HEK293 (cell line): ENCODE measurements around the gene COL5A1.

Source experiments
- CTCF ChIA-PET: fragments of 350-600 bp; formaldehyde crosslinking; extraction: SDS; loops from one replicate; lab custom pipeline; 2021; ENCODE audit warnings: antibody characterized with exemption; lab: Yijun Ruan, JAX
- POLR2A ChIA-PET: fragments of 300-600 bp; formaldehyde crosslinking; extraction: SDS; loops from one replicate; lab custom pipeline; 2020; ENCODE audit warnings: antibody characterized with exemption, inconsistent platforms; lab: Yijun Ruan, JAX
- H3K27ac ChIP-seq: fragments of 200-500 bp; sonication (Bioruptor generic); 2 replicates; pipeline ENCODE4 v1.5.1; 2014; ENCODE audit warnings: low read depth, low read length, control low read depth, inconsistent platforms; ENCODE audit errors: extremely low read depth
- H3K36me3 ChIP-seq, 2 experiments: fragments of 200-500 bp in 1 of 2; sonication (Bioruptor generic) in 1 of 2; 1 replicate in 1 of 2; 2 replicates in 1 of 2; pipeline ENCODE4 v1.5.1; 2014 to 2017; ENCODE audit warnings: inconsistent platforms in 2 of 2, low read length in 2 of 2; ENCODE audit not compliant: control insufficient read depth in 2 of 2, insufficient read depth in 1 of 2
- H3K4me1 ChIP-seq: fragments of 200-500 bp; sonication (Bioruptor generic); 2 replicates; pipeline ENCODE4 v1.5.1; 2014; ENCODE audit warnings: mild to moderate bottlenecking, low read length, inconsistent platforms; ENCODE audit not compliant: control insufficient read depth, insufficient read depth
- H3K4me3 ChIP-seq: 2 replicates; pipeline ENCODE4 v1.5.1; 2011; ENCODE audit warnings: low read depth, mild to moderate bottlenecking, control low read depth, low read length, moderate library complexity
- H3K9me3 ChIP-seq: fragments of 200-500 bp; sonication (Bioruptor generic); 2 replicates; pipeline ENCODE4 v1.5.1; 2014; ENCODE audit warnings: low read depth, low read length, inconsistent platforms; ENCODE audit not compliant: control insufficient read depth, insufficient read depth
- ZBTB1 ChIP-seq: fragments of 450-650 bp; formaldehyde crosslinking; IDR thresholded peaks from 2 replicates; pipeline ENCODE4 v1.5.1; 2016; ENCODE audit warnings: missing biosample characterization, missing genetic modification characterization
- ZNF112 ChIP-seq: fragments of 450-650 bp; formaldehyde crosslinking; IDR thresholded peaks from 2 replicates; pipeline ENCODE4 v1.5.0; 2017; ENCODE audit warnings: missing biosample characterization, missing genetic modification characterization
- ZNF132 ChIP-seq: fragments of 450-650 bp; formaldehyde crosslinking; IDR thresholded peaks from 2 replicates; pipeline ENCODE4 v1.5.1; 2017; ENCODE audit warnings: missing biosample characterization, missing genetic modification characterization, borderline replicate concordance
- ZNF624 ChIP-seq: fragments of 450-650 bp; formaldehyde crosslinking; IDR thresholded peaks from 2 replicates; pipeline ENCODE4 v1.5.1; 2017; ENCODE audit warnings: missing biosample characterization, missing genetic modification characterization
- TF ChIP-seq, protein P1 (sequence below): fragments of 450-650 bp; formaldehyde crosslinking; IDR thresholded peaks from 2 replicates; pipeline ENCODE4 v1.5.1; 2016; ENCODE audit warnings: missing biosample characterization, missing genetic modification characterization
- TF ChIP-seq, protein P2 (sequence below): fragments of 450-650 bp; formaldehyde crosslinking; IDR thresholded peaks from 2 replicates; pipeline ENCODE4 v1.5.1; 2016; ENCODE audit warnings: missing biosample characterization, missing genetic modification characterization, borderline replicate concordance
- TF ChIP-seq, protein P3 (sequence below): fragments of 450-650 bp; formaldehyde crosslinking; IDR thresholded peaks from 2 replicates; pipeline ENCODE4 v1.5.1; 2016; ENCODE audit warnings: missing biosample characterization, missing genetic modification characterization
- TF ChIP-seq, protein P4 (sequence below): fragments of 450-650 bp; formaldehyde crosslinking; IDR thresholded peaks from 2 replicates; pipeline ENCODE4 v1.5.1; 2017; ENCODE audit warnings: missing biosample characterization, missing genetic modification characterization

COL5A1 gene

DNA sequence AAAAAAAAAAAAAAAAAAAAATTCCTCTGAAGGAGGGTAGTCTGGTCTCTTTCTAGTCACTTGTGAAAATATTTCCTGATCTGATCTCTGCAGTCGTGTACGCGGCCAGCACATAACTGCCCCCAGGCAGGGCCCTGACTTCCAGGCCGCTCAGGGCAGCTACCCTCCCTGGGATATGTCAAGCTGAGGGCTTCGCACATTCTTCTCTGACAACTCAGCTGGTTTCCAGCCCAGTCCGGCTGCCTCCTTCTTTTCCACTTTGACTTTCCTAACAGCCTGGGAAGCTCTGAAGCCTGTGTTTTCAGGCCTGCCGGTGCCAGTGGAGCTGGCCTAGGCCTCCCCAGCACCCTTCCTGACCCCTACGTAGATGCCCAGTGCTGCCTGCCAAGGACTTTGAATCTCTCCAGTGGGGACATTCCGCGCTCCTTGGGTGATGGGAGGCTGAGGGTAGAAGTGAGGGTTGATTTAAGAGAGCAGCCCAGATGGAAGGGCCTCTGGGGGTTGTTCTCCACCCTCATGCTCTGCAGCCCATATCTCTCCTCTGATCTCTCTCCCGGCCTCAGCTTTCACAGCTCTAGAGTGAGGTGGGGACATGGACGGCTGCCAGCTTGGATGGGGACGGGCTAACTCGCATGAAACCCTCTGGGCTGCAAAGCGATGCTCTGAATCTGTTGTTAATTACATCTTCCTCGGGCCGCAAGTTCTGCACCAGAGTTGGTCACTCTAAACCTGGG is 20.7 kb downstream of the COL5A1 start (continued):
- TF ChIP-seq, protein P1, sequence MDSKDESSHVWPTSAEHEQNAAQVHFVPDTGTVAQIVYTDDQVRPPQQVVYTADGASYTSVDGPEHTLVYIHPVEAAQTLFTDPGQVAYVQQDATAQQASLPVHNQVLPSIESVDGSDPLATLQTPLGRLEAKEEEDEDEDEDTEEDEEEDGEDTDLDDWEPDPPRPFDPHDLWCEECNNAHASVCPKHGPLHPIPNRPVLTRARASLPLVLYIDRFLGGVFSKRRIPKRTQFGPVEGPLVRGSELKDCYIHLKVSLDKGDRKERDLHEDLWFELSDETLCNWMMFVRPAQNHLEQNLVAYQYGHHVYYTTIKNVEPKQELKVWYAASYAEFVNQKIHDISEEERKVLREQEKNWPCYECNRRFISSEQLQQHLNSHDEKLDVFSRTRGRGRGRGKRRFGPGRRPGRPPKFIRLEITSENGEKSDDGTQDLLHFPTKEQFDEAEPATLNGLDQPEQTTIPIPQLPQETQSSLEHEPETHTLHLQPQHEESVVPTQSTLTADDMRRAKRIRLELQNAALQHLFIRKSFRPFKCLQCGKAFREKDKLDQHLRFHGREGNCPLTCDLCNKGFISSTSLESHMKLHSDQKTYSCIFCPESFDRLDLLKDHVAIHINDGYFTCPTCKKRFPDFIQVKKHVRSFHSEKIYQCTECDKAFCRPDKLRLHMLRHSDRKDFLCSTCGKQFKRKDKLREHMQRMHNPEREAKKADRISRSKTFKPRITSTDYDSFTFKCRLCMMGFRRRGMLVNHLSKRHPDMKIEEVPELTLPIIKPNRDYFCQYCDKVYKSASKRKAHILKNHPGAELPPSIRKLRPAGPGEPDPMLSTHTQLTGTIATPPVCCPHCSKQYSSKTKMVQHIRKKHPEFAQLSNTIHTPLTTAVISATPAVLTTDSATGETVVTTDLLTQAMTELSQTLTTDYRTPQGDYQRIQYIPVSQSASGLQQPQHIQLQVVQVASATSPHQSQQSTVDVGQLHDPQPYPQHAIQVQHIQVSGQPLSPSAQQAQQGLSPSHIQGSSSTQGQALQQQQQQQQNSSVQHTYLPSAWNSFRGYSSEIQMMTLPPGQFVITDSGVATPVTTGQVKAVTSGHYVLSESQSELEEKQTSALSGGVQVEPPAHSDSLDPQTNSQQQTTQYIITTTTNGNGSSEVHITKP (tag by site-specific recombination): no peak

DNA sequence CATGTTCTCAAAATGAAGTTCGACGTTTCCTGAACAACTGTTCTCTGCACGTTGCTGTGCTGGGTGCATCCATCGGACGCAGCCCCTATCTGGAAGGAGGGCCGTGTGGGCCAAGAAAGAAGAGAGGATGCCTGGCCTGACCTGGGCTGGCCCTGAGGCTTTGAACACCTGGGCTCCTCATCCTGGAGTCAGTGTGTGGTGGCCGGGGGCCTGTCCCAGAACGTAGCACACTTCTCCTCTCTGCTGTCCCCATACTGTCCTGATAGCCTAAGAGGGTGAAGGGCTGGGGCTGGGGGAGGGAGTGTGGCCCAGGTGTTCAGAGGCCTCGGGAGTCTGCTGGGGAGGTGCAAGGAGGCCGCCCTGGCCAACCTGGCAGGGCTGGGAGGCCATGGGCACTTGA is 21.5 kb downstream of the COL5A1 start:
- Histone ChIP-seq H3K36me3 (no peaks in the 10 kb centered on the region), H3K4me3 (no peak overlapping the region), H3K27ac (no peak overlapping the region)
- TF ChIP-seq ZNF132 (tag by site-specific recombination) (no peak), ZBTB1 (tag by site-specific recombination) (no peak), ZNF624 (no peak), ZNF112 (no peak)
- TF ChIP-seq, protein P2, sequence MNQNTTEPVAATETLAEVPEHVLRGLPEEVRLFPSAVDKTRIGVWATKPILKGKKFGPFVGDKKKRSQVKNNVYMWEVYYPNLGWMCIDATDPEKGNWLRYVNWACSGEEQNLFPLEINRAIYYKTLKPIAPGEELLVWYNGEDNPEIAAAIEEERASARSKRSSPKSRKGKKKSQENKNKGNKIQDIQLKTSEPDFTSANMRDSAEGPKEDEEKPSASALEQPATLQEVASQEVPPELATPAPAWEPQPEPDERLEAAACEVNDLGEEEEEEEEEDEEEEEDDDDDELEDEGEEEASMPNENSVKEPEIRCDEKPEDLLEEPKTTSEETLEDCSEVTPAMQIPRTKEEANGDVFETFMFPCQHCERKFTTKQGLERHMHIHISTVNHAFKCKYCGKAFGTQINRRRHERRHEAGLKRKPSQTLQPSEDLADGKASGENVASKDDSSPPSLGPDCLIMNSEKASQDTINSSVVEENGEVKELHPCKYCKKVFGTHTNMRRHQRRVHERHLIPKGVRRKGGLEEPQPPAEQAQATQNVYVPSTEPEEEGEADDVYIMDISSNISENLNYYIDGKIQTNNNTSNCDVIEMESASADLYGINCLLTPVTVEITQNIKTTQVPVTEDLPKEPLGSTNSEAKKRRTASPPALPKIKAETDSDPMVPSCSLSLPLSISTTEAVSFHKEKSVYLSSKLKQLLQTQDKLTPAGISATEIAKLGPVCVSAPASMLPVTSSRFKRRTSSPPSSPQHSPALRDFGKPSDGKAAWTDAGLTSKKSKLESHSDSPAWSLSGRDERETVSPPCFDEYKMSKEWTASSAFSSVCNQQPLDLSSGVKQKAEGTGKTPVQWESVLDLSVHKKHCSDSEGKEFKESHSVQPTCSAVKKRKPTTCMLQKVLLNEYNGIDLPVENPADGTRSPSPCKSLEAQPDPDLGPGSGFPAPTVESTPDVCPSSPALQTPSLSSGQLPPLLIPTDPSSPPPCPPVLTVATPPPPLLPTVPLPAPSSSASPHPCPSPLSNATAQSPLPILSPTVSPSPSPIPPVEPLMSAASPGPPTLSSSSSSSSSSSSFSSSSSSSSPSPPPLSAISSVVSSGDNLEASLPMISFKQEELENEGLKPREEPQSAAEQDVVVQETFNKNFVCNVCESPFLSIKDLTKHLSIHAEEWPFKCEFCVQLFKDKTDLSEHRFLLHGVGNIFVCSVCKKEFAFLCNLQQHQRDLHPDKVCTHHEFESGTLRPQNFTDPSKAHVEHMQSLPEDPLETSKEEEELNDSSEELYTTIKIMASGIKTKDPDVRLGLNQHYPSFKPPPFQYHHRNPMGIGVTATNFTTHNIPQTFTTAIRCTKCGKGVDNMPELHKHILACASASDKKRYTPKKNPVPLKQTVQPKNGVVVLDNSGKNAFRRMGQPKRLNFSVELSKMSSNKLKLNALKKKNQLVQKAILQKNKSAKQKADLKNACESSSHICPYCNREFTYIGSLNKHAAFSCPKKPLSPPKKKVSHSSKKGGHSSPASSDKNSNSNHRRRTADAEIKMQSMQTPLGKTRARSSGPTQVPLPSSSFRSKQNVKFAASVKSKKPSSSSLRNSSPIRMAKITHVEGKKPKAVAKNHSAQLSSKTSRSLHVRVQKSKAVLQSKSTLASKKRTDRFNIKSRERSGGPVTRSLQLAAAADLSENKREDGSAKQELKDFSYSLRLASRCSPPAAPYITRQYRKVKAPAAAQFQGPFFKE (tag by site-specific recombination): no peak
- TF ChIP-seq, protein P3, sequence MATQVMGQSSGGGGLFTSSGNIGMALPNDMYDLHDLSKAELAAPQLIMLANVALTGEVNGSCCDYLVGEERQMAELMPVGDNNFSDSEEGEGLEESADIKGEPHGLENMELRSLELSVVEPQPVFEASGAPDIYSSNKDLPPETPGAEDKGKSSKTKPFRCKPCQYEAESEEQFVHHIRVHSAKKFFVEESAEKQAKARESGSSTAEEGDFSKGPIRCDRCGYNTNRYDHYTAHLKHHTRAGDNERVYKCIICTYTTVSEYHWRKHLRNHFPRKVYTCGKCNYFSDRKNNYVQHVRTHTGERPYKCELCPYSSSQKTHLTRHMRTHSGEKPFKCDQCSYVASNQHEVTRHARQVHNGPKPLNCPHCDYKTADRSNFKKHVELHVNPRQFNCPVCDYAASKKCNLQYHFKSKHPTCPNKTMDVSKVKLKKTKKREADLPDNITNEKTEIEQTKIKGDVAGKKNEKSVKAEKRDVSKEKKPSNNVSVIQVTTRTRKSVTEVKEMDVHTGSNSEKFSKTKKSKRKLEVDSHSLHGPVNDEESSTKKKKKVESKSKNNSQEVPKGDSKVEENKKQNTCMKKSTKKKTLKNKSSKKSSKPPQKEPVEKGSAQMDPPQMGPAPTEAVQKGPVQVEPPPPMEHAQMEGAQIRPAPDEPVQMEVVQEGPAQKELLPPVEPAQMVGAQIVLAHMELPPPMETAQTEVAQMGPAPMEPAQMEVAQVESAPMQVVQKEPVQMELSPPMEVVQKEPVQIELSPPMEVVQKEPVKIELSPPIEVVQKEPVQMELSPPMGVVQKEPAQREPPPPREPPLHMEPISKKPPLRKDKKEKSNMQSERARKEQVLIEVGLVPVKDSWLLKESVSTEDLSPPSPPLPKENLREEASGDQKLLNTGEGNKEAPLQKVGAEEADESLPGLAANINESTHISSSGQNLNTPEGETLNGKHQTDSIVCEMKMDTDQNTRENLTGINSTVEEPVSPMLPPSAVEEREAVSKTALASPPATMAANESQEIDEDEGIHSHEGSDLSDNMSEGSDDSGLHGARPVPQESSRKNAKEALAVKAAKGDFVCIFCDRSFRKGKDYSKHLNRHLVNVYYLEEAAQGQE: no peak
- TF ChIP-seq, protein P4, sequence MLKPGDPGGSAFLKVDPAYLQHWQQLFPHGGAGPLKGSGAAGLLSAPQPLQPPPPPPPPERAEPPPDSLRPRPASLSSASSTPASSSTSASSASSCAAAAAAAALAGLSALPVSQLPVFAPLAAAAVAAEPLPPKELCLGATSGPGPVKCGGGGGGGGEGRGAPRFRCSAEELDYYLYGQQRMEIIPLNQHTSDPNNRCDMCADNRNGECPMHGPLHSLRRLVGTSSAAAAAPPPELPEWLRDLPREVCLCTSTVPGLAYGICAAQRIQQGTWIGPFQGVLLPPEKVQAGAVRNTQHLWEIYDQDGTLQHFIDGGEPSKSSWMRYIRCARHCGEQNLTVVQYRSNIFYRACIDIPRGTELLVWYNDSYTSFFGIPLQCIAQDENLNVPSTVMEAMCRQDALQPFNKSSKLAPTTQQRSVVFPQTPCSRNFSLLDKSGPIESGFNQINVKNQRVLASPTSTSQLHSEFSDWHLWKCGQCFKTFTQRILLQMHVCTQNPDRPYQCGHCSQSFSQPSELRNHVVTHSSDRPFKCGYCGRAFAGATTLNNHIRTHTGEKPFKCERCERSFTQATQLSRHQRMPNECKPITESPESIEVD (tag by site-specific recombination): no peak
- TF ChIP-seq, all 188 proteins: peak for 0
- Histone ChIP-seq H3K4me1 (no peaks in the 10 kb centered on the region), H3K9me3 (no peaks in the 10 kb centered on the region)
- POLR2A ChIA-PET: interaction anchor here (1.2 kb wide), 1 partner anchor 8 kb away, joined by 3 read pairs; no protein-coding TSS in a partner anchor
- CTCF ChIA-PET: interaction anchor here (1.0 to 3.2 kb wide), 3 partner anchors 8 to 76 kb away, joined by 3 to 17 read pairs (median 3); no protein-coding TSS in a partner anchor
